IMR-90 (cell line): ENCODE results near the gene APCDD1L. TPM values are rescaled to one million over a fixed set of nuclear protein-coding genes. Genes with fewer than 3 reads are reported as not detected.

Experiments
- ATAC-seq: fragments of 200-7000 bp; cut with Tn5 transposase; 2 replicates; pipeline ENCODE4 v1.9.1; 2020; ENCODE audit warnings: low read depth, mild to moderate bottlenecking, moderate library complexity
- BruUV-seq: library from RNA; stranded (reverse); fragments of 400-500 nt; replicated peaks from 2 replicates; lab custom pipeline; 2021; lab: Mats Ljungman, UMichigan
- CTCF ChIA-PET: fragments of 300-600 bp; formaldehyde crosslinking; extraction: SDS; loops from one replicate; lab custom pipeline; 2021; ENCODE audit warnings: antibody characterized with exemption; lab: Yijun Ruan, JAX
- POLR2A ChIA-PET: fragments of 300-600 bp; sonication (Branson Sonifier 250); formaldehyde crosslinking; loops from one replicate; lab custom pipeline; 2022; ENCODE audit warnings: antibody characterized with exemption; ENCODE audit not compliant: unreplicated experiment; lab: Charles Lee
- DNase-seq: peaks from one replicate; pipeline ENCODE4 v3.0.0; 2013
- H2AFZ ChIP-seq: replicated peaks from 2 replicates; pipeline ENCODE3; 2013; ENCODE audit warnings: low read length, mild to moderate bottlenecking; ENCODE audit not compliant: poor library complexity
- H2AK5ac ChIP-seq: 2 replicates; pipeline ENCODE4 v1.6.1; 2013; ENCODE audit warnings: low read depth, low read length, inconsistent platforms
- H2AK9ac ChIP-seq: replicated peaks from 2 replicates; pipeline ENCODE3; 2013; ENCODE audit warnings: mild to moderate bottlenecking, low read depth, low read length, moderate library complexity; ENCODE audit not compliant: poor library complexity
- H2BK120ac ChIP-seq: 2 replicates; pipeline ENCODE4 v1.6.1; 2013; ENCODE audit warnings: low read depth, low read length, inconsistent platforms
- H2BK15ac ChIP-seq: 3 replicates; pipeline ENCODE4 v1.6.1; 2013; ENCODE audit warnings: low read depth, low read length, inconsistent platforms
- H2BK20ac ChIP-seq: 2 replicates; pipeline ENCODE4 v1.6.1; 2013; ENCODE audit warnings: low read depth, mild to moderate bottlenecking, inconsistent platforms, low read length, moderate library complexity
- H2BK5ac ChIP-seq: 2 replicates; pipeline ENCODE4 v1.6.1; 2013; ENCODE audit warnings: mild to moderate bottlenecking, low read depth, low read length, inconsistent platforms; ENCODE audit not compliant: poor library complexity, severe bottlenecking
- H3K14ac ChIP-seq: replicated peaks from 2 replicates; pipeline ENCODE4 v1.6.1; 2013; ENCODE audit warnings: low read depth, low read length, inconsistent platforms
- H3K18ac ChIP-seq: 2 replicates; pipeline ENCODE4 v1.6.1; 2013; ENCODE audit warnings: low read depth, low read length, control low read depth
- H3K23ac ChIP-seq: 2 replicates; pipeline ENCODE4 v1.6.1; 2013; ENCODE audit warnings: low read depth, low read length, inconsistent platforms
- H3K27ac ChIP-seq: 2 replicates; pipeline ENCODE4 v1.5.1; 2013; ENCODE audit warnings: mild to moderate bottlenecking, control low read depth, low read length; ENCODE audit not compliant: insufficient read depth
- H3K27me3 ChIP-seq: 2 replicates; pipeline ENCODE4 v1.6.1; 2013; ENCODE audit warnings: low read length; ENCODE audit not compliant: control insufficient read depth, insufficient read depth
- H3K36me3 ChIP-seq: 2 replicates; pipeline ENCODE4 v1.6.1; 2013; ENCODE audit warnings: low read length, mixed read lengths; ENCODE audit not compliant: control insufficient read depth, insufficient read depth
- H3K4ac ChIP-seq: 2 replicates; pipeline ENCODE4 v1.6.1; 2013; ENCODE audit warnings: low read depth, low read length, inconsistent platforms
- H3K4me1 ChIP-seq: 2 replicates; pipeline ENCODE4 v1.6.1; 2013; ENCODE audit warnings: low read length, mixed read lengths; ENCODE audit not compliant: control insufficient read depth, insufficient read depth
- H3K4me2 ChIP-seq: 2 replicates; pipeline ENCODE4 v1.6.1; 2013; ENCODE audit warnings: low read depth, mild to moderate bottlenecking, control low read depth, low read length, moderate library complexity
- H3K4me3 ChIP-seq: 2 replicates; pipeline ENCODE4 v1.5.1; 2013; ENCODE audit warnings: low read depth, mild to moderate bottlenecking, control low read depth, low read length, moderate library complexity; ENCODE audit not compliant: insufficient read depth
- H3K56ac ChIP-seq: 2 replicates; pipeline ENCODE4 v1.6.1; 2013; ENCODE audit warnings: low read length, inconsistent platforms; ENCODE audit not compliant: insufficient read depth; ENCODE audit errors: extremely low read depth
- H3K79me1 ChIP-seq, 2 experiments: 2 replicates each; pipeline ENCODE4 v1.6.1; 2013; ENCODE audit warnings: low read length in 2 of 2, inconsistent platforms in 1 of 2, low read depth in 1 of 2
- H3K9ac ChIP-seq: 2 replicates; pipeline ENCODE4 v1.6.1; 2013; ENCODE audit warnings: low read depth, low read length, control low read depth
- H3K9me1 ChIP-seq: 2 replicates; pipeline ENCODE4 v1.6.1; 2013; ENCODE audit warnings: low read length, inconsistent platforms; ENCODE audit not compliant: insufficient read depth
- H3K9me3 ChIP-seq: 2 replicates; pipeline ENCODE4 v1.6.1; 2013; ENCODE audit warnings: low read length; ENCODE audit not compliant: control insufficient read depth, insufficient read depth
- H4K20me1 ChIP-seq: 2 replicates; pipeline ENCODE4 v1.6.1; 2013; ENCODE audit warnings: low read length, inconsistent platforms; ENCODE audit not compliant: insufficient read depth
- H4K5ac ChIP-seq: 2 replicates; pipeline ENCODE4 v1.6.1; 2013; ENCODE audit warnings: mild to moderate bottlenecking, low read depth, low read length, control low read depth
- H4K8ac ChIP-seq, 2 experiments: 2 replicates each; pipeline ENCODE4 v1.6.1; 2013; ENCODE audit warnings: low read depth in 2 of 2, low read length in 2 of 2, control low read depth in 1 of 2, inconsistent platforms in 1 of 2
- H4K91ac ChIP-seq: 2 replicates; pipeline ENCODE4 v1.6.1; 2013; ENCODE audit warnings: low read depth, low read length, inconsistent platforms; ENCODE audit not compliant: insufficient read depth
- FOS ChIP-seq: fragments of 150-350 bp; IDR thresholded peaks from 2 replicates; pipeline ENCODE4 v1.6.1; 2016; ENCODE audit warnings: low read depth, low read length
- MAFK ChIP-seq: IDR thresholded peaks from 2 replicates; pipeline ENCODE4 v1.6.1; 2012; ENCODE audit warnings: low read depth, low read length, improper control_type of control experiment
- RCOR1 ChIP-seq: IDR thresholded peaks from 2 replicates; pipeline ENCODE4 v1.6.1; 2012; ENCODE audit warnings: mild to moderate bottlenecking, low read length, improper control_type of control experiment; ENCODE audit not compliant: insufficient replicate concordance
- WGBS, 2 experiments: methylation state at CpG; one replicate each; pipeline versions ENCODE4 v1.1.5 to v1.1.7; 2013; ENCODE audit warnings: missing lambda C conversion rate in 2 of 2; ENCODE audit not compliant: insufficient read length in 1 of 2; ENCODE audit errors: extremely low coverage in 2 of 2; 5-methylcytosine and 5-hydroxymethylcytosine counted together
- dilution Hi-C: fragments of 300-500 bp; cut with HindIII; formaldehyde crosslinking; loops from one replicate; pipeline ENCODE4 v1.14.3; 2018; ENCODE audit warnings: low sequenced_read_pairs; ENCODE audit not compliant: unreplicated experiment
- in situ Hi-C: fragments of 300-500 bp; cut with MboI; formaldehyde crosslinking; loops from 3 replicates; pipeline ENCODE4 v1.14.3; 2019; ENCODE audit warnings: low sequenced_read_pairs, inconsistent platforms, mixed read lengths
- intact Hi-C: fragments of 100-400 bp; cut with micrococcal nuclease; formaldehyde crosslinking; loops from 2 replicates; pipeline ENCODE4 v1.10.0; 2022
- polyA plus RNA-seq, 3 experiments: library from polyadenylated mRNA; depleted of rRNA; stranded (reverse); fragments of >200 nt; gene quantifications; 2 replicates each; pipeline ENCODE4 v1.2.3, GENCODE V29; 2012; ENCODE audit warnings: low replicate concordance in 1 of 3
- total RNA-seq: library from RNA; depleted of rRNA; stranded (reverse); fragments of >200 nt; gene quantifications from 2 replicates; pipeline ENCODE4 v1.2.3, GENCODE V29; 2012

The APCDD1L gene
- total and polyA plus RNA-seq, 2 of the 4 experiments (the other 2 are of a cell fraction): 2.5 to 18.3 TPM

DNA sequence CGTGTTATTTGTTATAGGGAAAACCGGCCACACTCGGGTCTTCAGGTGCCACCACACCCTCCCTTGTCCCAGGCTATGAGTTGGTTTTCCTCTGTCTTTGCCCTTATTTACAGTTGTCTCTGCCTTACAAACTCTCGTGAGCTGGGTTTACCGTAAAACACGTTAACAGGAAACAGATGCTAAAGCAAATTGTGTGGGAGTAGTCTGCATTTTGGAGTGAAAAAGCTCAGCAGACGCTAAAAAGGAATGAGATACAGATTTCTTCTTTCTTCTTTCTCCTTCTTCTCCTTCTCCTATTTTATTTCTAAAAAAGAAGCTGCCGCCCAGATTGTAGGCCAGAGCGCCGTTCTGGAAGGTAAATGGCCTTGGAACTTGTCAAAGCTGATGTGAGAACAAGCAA lies 51.9 kb downstream of the APCDD1L start:
- DNase-seq: no peak
- no peak overlapping the region for H3K9ac ChIP-seq
- H3K4me3 ChIP-seq: no peak overlapping the region
- no peaks in the 10 kb centered on the region for H3K27me3 ChIP-seq
- in situ Hi-C loops: no loop called here
- CTCF ChIA-PET: interaction anchor here (1.0 kb wide), 1 partner anchor 152 kb away, joined by 3 read pairs; no protein-coding TSS in a partner anchor
- H3K56ac ChIP-seq: no peak overlapping the region
- no peak overlapping the region for H3K18ac ChIP-seq
- no peak overlapping the region for H2BK120ac ChIP-seq
- H3K14ac ChIP-seq: no peak overlapping the region
- no peaks in the 10 kb centered on the region for H3K9me1 ChIP-seq
- H2AFZ ChIP-seq: no peak overlapping the region
- H3K36me3 ChIP-seq: no peaks in the 10 kb centered on the region; the same call in 1 of the 2 replicates
- no peak overlapping the region for H4K91ac ChIP-seq
- no peaks in the 10 kb centered on the region for H3K9me3 ChIP-seq
- BruUV-seq: no TSS peak
- TF ChIP-seq RCOR1 (no peak), MAFK (no peak), FOS (no peak)
- H2BK20ac ChIP-seq: no peak overlapping the region
- no peak overlapping the region for H3K4ac ChIP-seq
- no peak overlapping the region for H2BK5ac ChIP-seq
- H3K23ac ChIP-seq: no peak overlapping the region
- 80% methylated on average over 2 of the region's 10 CpGs; no CpG with 5 or more reads in 1 of the 2 experiments for WGBS, 2 experiments
- H4K8ac ChIP-seq: no peak overlapping the region
- no peak overlapping the region for H2AK9ac ChIP-seq
- H3K4me1 ChIP-seq: no peaks in the 10 kb centered on the region
- no peak overlapping the region for H3K4me2 ChIP-seq
- H4K5ac ChIP-seq: no peak overlapping the region
- no peaks in the 10 kb centered on the region for H4K20me1 ChIP-seq
- dilution Hi-C loops: no loop called here
- H2BK15ac ChIP-seq: no peak overlapping the region
- POLR2A ChIA-PET: no interaction called here
- no peak overlapping the region for H3K27ac ChIP-seq
- H2AK5ac ChIP-seq: no peak overlapping the region
- ATAC-seq: no peak
- H3K79me1 ChIP-seq: 0 out of 4 replicates have a peak, but pooled peaks cover 0 to 3% of the 10 kb centered on the region in 2 experiments
- intact Hi-C loops: no loop called here
